ENCODE measurements around the gene ZXDA. TPM values are rescaled to one million over a fixed set of nuclear protein-coding genes. Genes with fewer than 3 reads are reported as not detected.

The ZXDA gene
- total RNA-seq, 1 experiment from 2014 or later = 2.4 TPM

DNA sequence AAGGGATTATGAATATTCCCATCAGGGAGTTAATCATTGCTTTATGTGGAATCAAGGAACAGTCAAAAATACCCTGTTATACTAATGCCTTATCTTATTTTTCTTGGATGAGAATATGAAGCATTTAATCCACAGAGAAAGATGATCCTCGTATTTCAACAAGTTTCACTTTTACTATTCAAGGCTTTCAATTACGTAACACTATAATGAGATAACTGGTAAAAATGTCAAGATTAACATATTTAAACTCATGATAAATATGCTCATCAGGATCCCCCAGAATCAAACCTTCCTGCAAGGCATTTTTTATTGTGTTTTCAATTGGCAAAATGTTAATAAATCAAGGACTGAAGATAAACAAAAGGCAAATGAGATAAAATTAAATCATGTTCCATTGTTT is 5.1 kb downstream of the ZXDA start:
- Histone ChIP-seq H3K4me3 (no peak overlapping the region), H3K9me3 (ENCODE audit: insufficient read depth, low read depth) (no peaks in the 10 kb centered on the region), H3K36me3 (ENCODE audit: low read depth) (no peaks in the 10 kb centered on the region), H3K4me1 (replicated peaks; ENCODE audit: insufficient read depth) (no peaks in the 10 kb centered on the region), H3K4me2 (no peak overlapping the region), H3K9me2 (ENCODE audit: insufficient read depth) (no peaks in the 10 kb centered on the region), H4K20me1 (ENCODE audit: insufficient read depth) (no peaks in the 10 kb centered on the region), H3F3A (ENCODE audit: insufficient read depth, low read depth) (no peaks in the 10 kb centered on the region), H2AFZ (no peak overlapping the region), H3K27ac (no peak overlapping the region), H3K79me2 (ENCODE audit: low read depth) (no peaks in the 10 kb centered on the region), H3K27me3 (ENCODE audit: insufficient read depth, low read depth) (no peaks in the 10 kb centered on the region)
- TF ChIP-seq EZH2 (IDR thresholded peaks at IDR 0.05; ENCODE audit: low read depth) = no peak
- TF ChIP-seq, protein P1, sequence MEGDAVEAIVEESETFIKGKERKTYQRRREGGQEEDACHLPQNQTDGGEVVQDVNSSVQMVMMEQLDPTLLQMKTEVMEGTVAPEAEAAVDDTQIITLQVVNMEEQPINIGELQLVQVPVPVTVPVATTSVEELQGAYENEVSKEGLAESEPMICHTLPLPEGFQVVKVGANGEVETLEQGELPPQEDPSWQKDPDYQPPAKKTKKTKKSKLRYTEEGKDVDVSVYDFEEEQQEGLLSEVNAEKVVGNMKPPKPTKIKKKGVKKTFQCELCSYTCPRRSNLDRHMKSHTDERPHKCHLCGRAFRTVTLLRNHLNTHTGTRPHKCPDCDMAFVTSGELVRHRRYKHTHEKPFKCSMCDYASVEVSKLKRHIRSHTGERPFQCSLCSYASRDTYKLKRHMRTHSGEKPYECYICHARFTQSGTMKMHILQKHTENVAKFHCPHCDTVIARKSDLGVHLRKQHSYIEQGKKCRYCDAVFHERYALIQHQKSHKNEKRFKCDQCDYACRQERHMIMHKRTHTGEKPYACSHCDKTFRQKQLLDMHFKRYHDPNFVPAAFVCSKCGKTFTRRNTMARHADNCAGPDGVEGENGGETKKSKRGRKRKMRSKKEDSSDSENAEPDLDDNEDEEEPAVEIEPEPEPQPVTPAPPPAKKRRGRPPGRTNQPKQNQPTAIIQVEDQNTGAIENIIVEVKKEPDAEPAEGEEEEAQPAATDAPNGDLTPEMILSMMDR (conservative IDR thresholded peaks at IDR 0.05) = no peak
- ChIA-PET CTCF (no interaction called here), POLR2A (ENCODE audit: unreplicated experiment) (no interaction called here)
- DNase-seq = no peak
- intact Hi-C loops (cut with micrococcal nuclease; ENCODE audit: unreplicated experiment) = no loop called here
- no TSS peak for BruUV-seq (replicated peaks)

DNA sequence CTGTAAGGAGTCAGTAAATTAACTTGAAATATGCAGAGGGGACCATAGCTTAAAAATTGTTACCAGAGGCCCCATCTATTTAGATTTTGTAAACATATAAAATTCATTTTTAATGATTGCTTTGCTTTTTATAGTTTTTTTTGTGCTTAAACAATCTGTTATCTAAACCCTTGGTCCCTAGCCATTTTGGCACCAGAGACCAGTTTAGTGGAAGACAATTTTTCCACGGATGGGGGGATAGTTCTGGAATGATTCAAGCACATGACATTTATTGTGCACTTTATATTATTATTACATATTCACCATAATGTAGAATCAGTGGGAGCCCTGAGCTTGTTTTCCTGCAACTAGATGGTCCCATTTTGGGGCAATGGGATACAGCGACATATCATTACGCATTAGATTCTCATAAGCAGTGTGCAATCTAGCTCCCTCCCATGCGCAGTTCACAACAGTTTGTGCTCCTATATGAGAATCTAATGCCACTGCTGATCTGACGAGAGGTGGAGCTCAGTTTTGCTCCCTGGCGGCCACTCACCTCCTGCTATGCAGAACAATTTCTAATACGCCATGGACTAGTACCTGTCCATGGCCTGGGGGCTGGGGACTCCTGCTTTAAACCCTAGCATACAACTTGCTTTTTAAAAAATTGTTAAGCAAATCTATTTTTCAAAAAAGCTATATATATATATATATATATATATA is 5.9 kb downstream of the ZXDA start:
- no TSS peak for BruUV-seq (replicated peaks)
- no peaks in the 10 kb centered on the region for H3K36me3 ChIP-seq (ENCODE audit: low read depth)
- no peak for DNase-seq
- H3K9me3 ChIP-seq (ENCODE audit: insufficient read depth, low read depth) = no peaks in the 10 kb centered on the region
- no peaks in the 10 kb centered on the region for H3K27me3 ChIP-seq (ENCODE audit: insufficient read depth, low read depth)
- no peaks in the 10 kb centered on the region for H4K20me1 ChIP-seq (ENCODE audit: insufficient read depth)
- H3K4me3 ChIP-seq = no peak overlapping the region
- TF ChIP-seq EZH2 (IDR thresholded peaks at IDR 0.05; ENCODE audit: low read depth) = no peak
- TF ChIP-seq, protein P1 (conservative IDR thresholded peaks at IDR 0.05) = no peak
- CTCF ChIA-PET = no interaction called here
- H3K4me2 ChIP-seq = no peak overlapping the region
- H2AFZ ChIP-seq = no peak overlapping the region
- POLR2A ChIA-PET (ENCODE audit: unreplicated experiment) = no interaction called here
- H3K9me2 ChIP-seq (ENCODE audit: insufficient read depth) = no peaks in the 10 kb centered on the region
- no peaks in the 10 kb centered on the region for H3F3A ChIP-seq (ENCODE audit: insufficient read depth, low read depth)
- H3K4me1 ChIP-seq (replicated peaks; ENCODE audit: insufficient read depth) = no peaks in the 10 kb centered on the region
- no peaks in the 10 kb centered on the region for H3K79me2 ChIP-seq (ENCODE audit: low read depth)
- no peak overlapping the region for H3K27ac ChIP-seq
- intact Hi-C loops (cut with micrococcal nuclease; ENCODE audit: unreplicated experiment) = no loop called here

DNA sequence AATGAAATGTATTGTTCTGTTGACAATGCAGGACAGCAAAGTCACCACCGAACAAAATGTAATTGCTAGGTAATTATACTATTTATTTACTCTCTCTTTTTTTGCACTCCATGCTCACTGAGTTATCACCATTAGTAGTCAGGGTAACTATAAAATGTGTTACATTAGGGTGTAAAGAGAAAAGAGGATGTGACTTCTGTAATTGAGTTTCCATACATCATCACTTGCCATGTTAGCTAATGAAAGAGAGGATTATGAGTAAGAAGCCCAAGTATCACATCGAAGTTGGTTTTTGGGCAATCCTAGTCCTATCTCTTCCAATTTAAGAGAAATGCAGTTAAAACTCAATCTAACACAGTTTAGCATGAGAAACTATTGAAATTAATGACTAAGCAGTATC is 7.6 kb downstream of the ZXDA start:
- H3K36me3 ChIP-seq (ENCODE audit: low read depth) = no peaks in the 10 kb centered on the region
- H3K79me2 ChIP-seq (ENCODE audit: low read depth) = no peaks in the 10 kb centered on the region
- H3K4me1 ChIP-seq (replicated peaks; ENCODE audit: insufficient read depth) = no peaks in the 10 kb centered on the region
- H3K4me3 ChIP-seq = no peak overlapping the region
- H3F3A ChIP-seq (ENCODE audit: insufficient read depth, low read depth) = no peaks in the 10 kb centered on the region
- no peaks in the 10 kb centered on the region for H3K27me3 ChIP-seq (ENCODE audit: insufficient read depth, low read depth)
- H3K9me2 ChIP-seq (ENCODE audit: insufficient read depth) = no peaks in the 10 kb centered on the region
- POLR2A ChIA-PET (ENCODE audit: unreplicated experiment) = no interaction called here
- no TSS peak for BruUV-seq (replicated peaks)
- H4K20me1 ChIP-seq (ENCODE audit: insufficient read depth) = no peaks in the 10 kb centered on the region
- intact Hi-C loops (cut with micrococcal nuclease; ENCODE audit: unreplicated experiment) = no loop called here
- no peak overlapping the region for H3K4me2 ChIP-seq
- no peak overlapping the region for H3K27ac ChIP-seq
- no peak for DNase-seq
- H3K9me3 ChIP-seq (ENCODE audit: insufficient read depth, low read depth) = no peaks in the 10 kb centered on the region
- H2AFZ ChIP-seq = no peak overlapping the region
- CTCF ChIA-PET = no interaction called here
- TF ChIP-seq, protein P1 (conservative IDR thresholded peaks at IDR 0.05) = no peak
- TF ChIP-seq EZH2 (IDR thresholded peaks at IDR 0.05; ENCODE audit: low read depth) = no peak

All from PC-9 (cell line).